Duodenal mucosa (tissue), 2 donors: ENCODE data around the gene CX3CL1.
"Not testable (repeated sequence)": the region's sequence is repeated elsewhere in the genome, so short reads cannot be mapped to it uniquely, and the experiment has no call there.

ENCODE experiments used
- H3K27ac ChIP-seq: one replicate; pipeline ENCODE4 v1.7.0; 2013; ENCODE audit warnings: low read depth, low read length
- H3K27me3 ChIP-seq, 2 donors: one replicate each; pipeline ENCODE4 v1.7.0; 2013; ENCODE audit warnings: low read length in 2 of 2, control low read depth in 1 of 2; ENCODE audit not compliant: insufficient read depth in 2 of 2, control insufficient read depth in 1 of 2
- H3K36me3 ChIP-seq, 2 donors: one replicate each; pipeline ENCODE4 v1.7.0; 2013; ENCODE audit warnings: low read length in 2 of 2, control low read depth in 1 of 2; ENCODE audit not compliant: insufficient read depth in 2 of 2, control insufficient read depth in 1 of 2
- H3K4me1 ChIP-seq, 2 donors: one replicate each; pipeline ENCODE4 v1.7.0; 2013; ENCODE audit warnings: low read length in 2 of 2, control low read depth in 1 of 2; ENCODE audit not compliant: insufficient read depth in 2 of 2, control insufficient read depth in 1 of 2
- H3K4me3 ChIP-seq, 2 donors: one replicate each; pipeline ENCODE4 v1.7.0; 2013; ENCODE audit warnings: low read length in 2 of 2, low read depth in 1 of 2
- H3K9ac ChIP-seq, 2 donors: one replicate each; pipeline ENCODE4 v1.7.0; 2013; ENCODE audit warnings: low read length in 2 of 2, low read depth in 1 of 2
- H3K9me3 ChIP-seq, 2 donors: one replicate each; pipeline ENCODE4 v1.7.0; 2013; ENCODE audit warnings: low read length in 2 of 2, control low read depth in 1 of 2; ENCODE audit not compliant: control insufficient read depth in 1 of 2

CX3CL1 gene

GRCh38 chr16:57343221-57343620 is 29.1 kb upstream of the CX3CL1 start:
- Histone ChIP-seq H3K27ac (no peak overlapping the region), H3K9me3 (no peaks in the 10 kb centered on the region), H3K4me1 (peaks cover 0 to 10% of the 10 kb centered on the region in 2 donors), H3K4me3 (no peak overlapping the region), H3K9ac (no peak overlapping the region), H3K27me3 (peaks cover 0 to 3% of the 10 kb centered on the region in 2 donors), H3K36me3 (no peaks in the 10 kb centered on the region)

- not testable (repeated sequence) for H3K36me3 ChIP-seq, H3K27ac ChIP-seq, H3K27me3 ChIP-seq, H3K4me3 ChIP-seq, H3K9ac ChIP-seq, H3K9me3 ChIP-seq
- H3K4me1 ChIP-seq: peaks cover 0 to 10% of the 10 kb centered on the region in 2 donors
These were observed 28.2 kb upstream of the CX3CL1 start for GRCh38 chr16:57344094-57344493.

DNA sequence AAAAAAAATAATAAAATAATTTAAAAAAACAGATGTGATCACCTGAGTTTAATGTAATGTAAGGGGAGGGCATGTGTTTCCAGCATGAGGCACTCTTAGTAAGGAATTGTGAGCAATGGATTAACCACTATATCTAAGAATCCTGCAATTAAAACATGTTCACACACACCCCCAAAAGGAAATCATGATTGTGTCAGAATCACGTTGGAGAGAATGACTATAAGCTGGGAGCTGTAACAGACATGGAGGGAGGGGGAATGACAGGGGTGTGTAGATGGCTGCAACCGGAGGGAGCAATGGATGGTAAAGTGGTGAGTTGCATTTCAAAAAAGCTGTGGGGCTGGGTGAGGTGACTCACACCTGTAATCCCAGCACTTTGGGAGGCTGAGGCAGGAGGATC is 27.3 kb upstream of the CX3CL1 start:
- Histone ChIP-seq H3K27ac (no peak overlapping the region), H3K4me1 (peaks cover 0 to 10% of the 10 kb centered on the region in 2 donors), H3K4me3 (no peak overlapping the region), H3K36me3 (no peaks in the 10 kb centered on the region), H3K9ac (no peak overlapping the region), H3K27me3 (peaks cover 0 to 4% of the 10 kb centered on the region in 2 donors), H3K9me3 (no peaks in the 10 kb centered on the region)

DNA sequence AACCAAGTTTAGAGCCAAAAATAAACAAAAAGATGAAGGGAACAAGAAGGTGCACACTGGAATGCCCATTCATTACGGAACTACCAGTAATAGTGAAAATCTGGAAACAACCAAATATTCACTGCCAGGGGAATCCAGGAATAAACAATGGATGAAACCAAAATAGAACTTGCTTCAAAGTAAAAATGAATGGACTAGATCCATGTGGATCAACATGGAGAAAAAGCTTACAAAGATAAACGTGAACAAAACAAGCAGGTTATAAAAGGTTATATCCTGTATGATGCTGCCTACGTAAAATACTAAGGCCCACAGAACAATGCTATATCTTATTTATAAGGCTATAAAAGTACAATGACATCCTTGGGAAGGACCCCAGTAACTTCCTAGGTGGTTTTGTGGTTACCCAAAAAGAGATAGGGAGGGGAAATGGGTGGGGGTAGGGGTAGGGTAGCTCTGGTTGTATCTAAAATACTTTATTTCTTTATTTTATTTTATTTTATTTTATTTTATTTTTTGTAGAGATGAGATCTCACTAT is 26.6 kb upstream of the CX3CL1 start:
- Histone ChIP-seq H3K36me3 (no peaks in the 10 kb centered on the region), H3K27me3 (peaks cover 0 to 4% of the 10 kb centered on the region in 2 donors), H3K9ac (no peak overlapping the region), H3K4me3 (no peak overlapping the region), H3K27ac (no peak overlapping the region), H3K9me3 (no peaks in the 10 kb centered on the region), H3K4me1 (peaks cover 0 to 10% of the 10 kb centered on the region in 2 donors)

- Histone ChIP-seq H3K27ac (no peak overlapping the region), H3K9me3 (no peaks in the 10 kb centered on the region), H3K9ac (no peak overlapping the region), H3K27me3 (peaks cover 0 to 4% of the 10 kb centered on the region in 2 donors), H3K4me1 (no peaks in the 10 kb centered on the region), H3K36me3 (no peaks in the 10 kb centered on the region), H3K4me3 (no peak overlapping the region)
These were observed 24.4 kb upstream of the CX3CL1 start for GRCh38 chr16:57347858-57348257.

- Histone ChIP-seq H3K9ac (no peak overlapping the region), H3K27me3 (peaks cover 0 to 4% of the 10 kb centered on the region in 2 donors), H3K27ac (no peak overlapping the region), H3K4me3 (no peak overlapping the region), H3K36me3 (no peaks in the 10 kb centered on the region), H3K4me1 (no peaks in the 10 kb centered on the region), H3K9me3 (no peaks in the 10 kb centered on the region)
These were observed 24.0 kb upstream of the CX3CL1 start for GRCh38 chr16:57348327-57348726.

DNA sequence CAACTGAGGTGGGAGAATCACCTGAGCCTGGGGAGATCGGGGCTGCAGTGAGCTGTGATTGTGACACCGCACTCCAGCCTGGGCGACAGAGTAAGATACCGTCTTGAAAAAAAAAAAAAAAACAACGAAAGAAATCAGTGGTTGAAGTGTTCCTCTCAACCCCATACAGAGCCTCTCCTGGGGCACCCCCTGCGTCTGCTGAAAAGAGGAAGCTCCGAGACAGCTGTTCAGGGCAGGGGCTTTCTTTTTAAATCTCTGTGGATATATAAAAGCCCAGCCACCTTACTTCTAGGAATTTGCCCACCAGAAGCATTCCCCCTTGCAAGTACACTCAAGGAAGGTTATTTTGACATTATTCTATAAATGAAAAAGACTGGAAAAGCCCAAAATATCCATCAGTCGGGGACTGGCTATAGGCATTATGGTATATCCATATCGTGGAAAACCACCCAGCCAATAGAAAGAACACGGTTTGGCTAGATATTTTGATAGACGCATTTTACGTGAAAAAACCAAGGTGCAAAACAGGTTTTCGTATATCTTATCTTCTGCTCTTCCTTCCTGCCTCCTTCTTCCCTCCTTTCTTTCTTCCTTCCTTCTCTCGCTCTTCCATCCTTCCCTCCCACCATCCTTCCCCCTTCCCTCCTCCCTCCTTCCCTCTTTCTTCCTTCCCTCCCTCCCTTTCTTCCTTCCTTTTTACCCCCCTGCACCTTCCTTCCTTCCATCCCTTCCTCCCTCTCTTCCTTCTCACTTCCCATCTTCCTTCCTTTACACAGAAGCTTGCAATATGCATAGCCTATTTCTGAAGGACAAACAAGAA is 22.9 kb upstream of the CX3CL1 start:
- Histone ChIP-seq H3K9me3 (no peaks in the 10 kb centered on the region), H3K27me3 (peaks cover 0 to 4% of the 10 kb centered on the region in 2 donors), H3K36me3 (no peaks in the 10 kb centered on the region), H3K9ac (no peak overlapping the region), H3K4me3 (no peak overlapping the region), H3K27ac (no peak overlapping the region), H3K4me1 (no peaks in the 10 kb centered on the region)

- Histone ChIP-seq H3K9me3 (no peaks in the 10 kb centered on the region), H3K36me3 (no peaks in the 10 kb centered on the region), H3K9ac (no peak overlapping the region), H3K4me1 (no peaks in the 10 kb centered on the region), H3K27me3 (peaks cover 0 to 4% of the 10 kb centered on the region in 2 donors), H3K4me3 (no peak overlapping the region), H3K27ac (no peak overlapping the region)
These were observed 19.6 kb upstream of the CX3CL1 start for GRCh38 chr16:57352636-57353047.

DNA sequence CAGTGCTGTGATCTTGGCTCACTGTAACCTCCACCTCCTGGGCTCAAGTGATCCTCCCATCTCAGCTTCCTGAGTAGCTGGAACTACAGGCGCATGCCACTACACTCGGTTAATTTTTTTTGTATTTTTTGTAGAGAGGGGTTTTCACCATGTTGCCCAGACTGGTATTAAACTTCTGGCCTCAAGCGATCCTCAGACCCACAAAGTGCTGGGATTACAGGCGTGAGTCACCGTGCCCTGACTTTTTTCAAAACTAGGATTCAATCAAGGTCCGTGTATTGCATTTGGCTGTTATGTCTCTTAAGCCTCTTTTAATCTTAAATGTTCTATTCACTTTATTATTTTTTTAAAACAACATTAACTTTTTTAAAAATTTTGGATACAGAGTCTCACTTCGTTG is 18.0 kb upstream of the CX3CL1 start:
- H3K4me1 ChIP-seq: no peaks in the 10 kb centered on the region
- H3K36me3 ChIP-seq: no peaks in the 10 kb centered on the region
- H3K9me3 ChIP-seq: no peaks in the 10 kb centered on the region
- no peak overlapping the region for H3K4me3 ChIP-seq
- no peak overlapping the region for H3K9ac ChIP-seq
- no peaks in the 10 kb centered on the region for H3K27me3 ChIP-seq
- H3K27ac ChIP-seq: no peak overlapping the region

- Histone ChIP-seq H3K27ac (no peak overlapping the region), H3K9ac (no peak overlapping the region), H3K4me3 (no peak overlapping the region), H3K27me3 (no peaks in the 10 kb centered on the region), H3K4me1 (no peaks in the 10 kb centered on the region), H3K9me3 (no peaks in the 10 kb centered on the region), H3K36me3 (no peaks in the 10 kb centered on the region)
These were observed 16.3 kb upstream of the CX3CL1 start for GRCh38 chr16:57355898-57356414.
